Activated CD8-positive, alpha-beta memory T cell treated with anti-CD3 and anti-CD28 coated beads for 24 hours (primary cell): Measurements from ENCODE around the gene BTG2.
"Not testable (repeated sequence)": the region's sequence is repeated elsewhere in the genome, so short reads cannot be mapped to it uniquely, and the experiment has no call there.

Experiments used
- DNase-seq: peaks from one replicate; pipeline ENCODE4 v3.0.0-alpha.2; 2020

Gene BTG2

GRCh38 chr1:203304919-203305808 lies at the start of gene BTG2:
TSS of gene BTG2 (plus strand) at chr1:203305519. CDS start at chr1:203305607, 88 bp downstream.
- DNase-seq: peak; percentile 93

GRCh38 chr1:203256636-203257035 lies 48.7 kb upstream of the BTG2 start:
- not testable (repeated sequence) for DNase-seq

- no peak for DNase-seq
These were observed 41.8 kb upstream of the BTG2 start for GRCh38 chr1:203263496-203263895.

- DNase-seq: no peak
These were observed 41.2 kb upstream of the BTG2 start for GRCh38 chr1:203264052-203264501.

GRCh38 chr1:203265541-203265940 lies 39.8 kb upstream of the BTG2 start:
- no peak for DNase-seq

GRCh38 chr1:203266140-203266539 lies 39.2 kb upstream of the BTG2 start:
- not testable (repeated sequence) for DNase-seq

- DNase-seq: peak; percentile 93
These were observed 37.9 kb upstream of the BTG2 start for GRCh38 chr1:203267347-203267846.

- DNase-seq: no peak
These were observed 37.4 kb upstream of the BTG2 start for GRCh38 chr1:203267912-203268311.

GRCh38 chr1:203268901-203269653 lies 36.2 kb upstream of the BTG2 start:
- DNase-seq: no peak

- DNase-seq: no peak
These were observed 35.7 kb upstream of the BTG2 start for GRCh38 chr1:203269654-203270020.

- DNase-seq: no peak
These were observed 34.9 kb upstream of the BTG2 start for GRCh38 chr1:203270448-203270847.

- no peak for DNase-seq
These were observed 34.1 kb upstream of the BTG2 start for GRCh38 chr1:203271018-203271743.

GRCh38 chr1:203271962-203272632 lies 33.2 kb upstream of the BTG2 start:
- no peak for DNase-seq

- no peak for DNase-seq
These were observed 32.6 kb upstream of the BTG2 start for GRCh38 chr1:203272633-203273205.

GRCh38 chr1:203273206-203273868 lies 32.0 kb upstream of the BTG2 start:
- peak; percentile 98 for DNase-seq

- no peak for DNase-seq
These were observed 31.3 kb upstream of the BTG2 start for GRCh38 chr1:203273869-203274602.

- DNase-seq: no peak
These were observed 30.5 kb upstream of the BTG2 start for GRCh38 chr1:203274603-203275381.

- no peak for DNase-seq
These were observed 29.6 kb upstream of the BTG2 start for GRCh38 chr1:203275656-203276272.

GRCh38 chr1:203276408-203276807 lies 28.9 kb upstream of the BTG2 start:
- DNase-seq: no peak
